Thyroid gland (tissue), 4 donors: ENCODE data around the gene CDK5RAP2.

Experiments
- POLR2A ChIP-seq, 2 donors: fragments of 450-650 bp; IDR thresholded peaks; one replicate each; pipeline ENCODE4 v1.6.1; 2017; ENCODE audit warnings: antibody characterized with exemption in 2 of 2, mild to moderate bottlenecking in 2 of 2, moderate library complexity in 1 of 2
- TF ChIP-seq, protein P1 (sequence below), 6 experiments: fragments of 200-600 bp in 3 of 6; fragments of 450-650 bp in 3 of 6; sonication (generic) in 3 of 6; IDR thresholded peaks; one replicate each; pipeline ENCODE4 v1.5.1; 2016 to 2019; ENCODE audit warnings: antibody characterized with exemption in 6 of 6, mild to moderate bottlenecking in 2 of 6, inconsistent platforms in 1 of 6, moderate library complexity in 1 of 6

DNA sequence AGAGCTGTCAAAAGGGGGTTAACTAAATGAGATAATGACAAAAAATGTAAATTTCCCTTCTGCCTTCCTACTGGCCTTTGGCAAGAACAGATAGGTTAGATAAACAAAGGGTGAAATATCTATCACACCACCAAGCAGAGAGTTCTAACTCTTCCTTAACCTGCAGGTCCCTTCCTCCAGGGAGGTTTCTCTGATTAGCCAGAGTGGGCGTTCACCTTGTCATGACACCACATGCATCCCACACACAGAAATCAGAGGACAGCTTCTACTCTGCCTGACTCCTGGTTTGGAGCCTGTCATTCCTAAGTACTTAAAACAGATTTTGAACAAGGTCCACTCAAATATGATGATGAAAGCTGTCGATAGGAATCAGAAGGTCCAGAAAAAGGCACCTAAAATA is 180.0 kb downstream of the CDK5RAP2 start:
- TF ChIP-seq, protein P1, sequence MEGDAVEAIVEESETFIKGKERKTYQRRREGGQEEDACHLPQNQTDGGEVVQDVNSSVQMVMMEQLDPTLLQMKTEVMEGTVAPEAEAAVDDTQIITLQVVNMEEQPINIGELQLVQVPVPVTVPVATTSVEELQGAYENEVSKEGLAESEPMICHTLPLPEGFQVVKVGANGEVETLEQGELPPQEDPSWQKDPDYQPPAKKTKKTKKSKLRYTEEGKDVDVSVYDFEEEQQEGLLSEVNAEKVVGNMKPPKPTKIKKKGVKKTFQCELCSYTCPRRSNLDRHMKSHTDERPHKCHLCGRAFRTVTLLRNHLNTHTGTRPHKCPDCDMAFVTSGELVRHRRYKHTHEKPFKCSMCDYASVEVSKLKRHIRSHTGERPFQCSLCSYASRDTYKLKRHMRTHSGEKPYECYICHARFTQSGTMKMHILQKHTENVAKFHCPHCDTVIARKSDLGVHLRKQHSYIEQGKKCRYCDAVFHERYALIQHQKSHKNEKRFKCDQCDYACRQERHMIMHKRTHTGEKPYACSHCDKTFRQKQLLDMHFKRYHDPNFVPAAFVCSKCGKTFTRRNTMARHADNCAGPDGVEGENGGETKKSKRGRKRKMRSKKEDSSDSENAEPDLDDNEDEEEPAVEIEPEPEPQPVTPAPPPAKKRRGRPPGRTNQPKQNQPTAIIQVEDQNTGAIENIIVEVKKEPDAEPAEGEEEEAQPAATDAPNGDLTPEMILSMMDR (IDR thresholded peaks at IDR 0.05) = no peak
- TF ChIP-seq POLR2A (IDR thresholded peaks at IDR 0.05) = no peak
